Astrocyte of the spinal cord (primary cell): ENCODE measurements around the gene TMEM63C.

ENCODE experiments used
- DNase-seq: peaks from one replicate; pipeline ENCODE4 v3.0.0; 2011; ENCODE audit warnings: low read depth, low spot score
- H3K4me3 ChIP-seq: 2 replicates; pipeline ENCODE4 v1.5.1; 2011; ENCODE audit warnings: low read depth, mild to moderate bottlenecking, low read length, moderate library complexity
- CTCF ChIP-seq: IDR thresholded peaks from 2 replicates; pipeline ENCODE4 v1.5.1; 2012; ENCODE audit warnings: low read depth, mild to moderate bottlenecking, low read length, inconsistent platforms
- in situ Hi-C: cut with HindIII; loops from 2 replicates; pipeline ENCODE4 v1.10.0; 2017; ENCODE audit warnings: low sequenced_read_pairs

TMEM63C gene

GRCh38 chr14:77306851-77307496 lies 125.4 kb downstream of the TMEM63C start:
- peak; percentile 49 for DNase-seq
- in situ Hi-C loops: no loop called here
- TF ChIP-seq CTCF: no peak
- H3K4me3 ChIP-seq: no peak overlapping the region
